ENCODE results near the gene SPG7.

DNA sequence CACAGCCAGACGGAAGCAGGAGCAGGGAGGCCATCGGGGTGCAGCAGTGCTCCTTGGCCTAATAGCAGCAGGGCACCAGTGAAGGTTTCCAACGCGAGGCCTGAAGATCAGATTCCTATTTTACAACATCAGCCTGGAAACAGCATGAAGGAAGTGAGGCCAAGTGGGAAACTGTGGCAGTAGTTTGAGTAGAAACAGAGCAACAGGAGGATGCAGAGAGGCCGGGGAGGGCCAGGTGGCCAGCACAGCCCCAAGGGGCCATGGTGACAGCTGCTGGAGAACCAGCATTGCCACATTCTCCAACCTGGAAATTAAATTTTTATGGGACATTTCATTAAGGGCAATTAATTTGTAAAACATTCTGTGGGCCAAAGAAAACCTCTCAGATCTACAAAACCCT lies 14.4 kb upstream of the SPG7 start:
- TF ChIP-seq, protein P1, sequence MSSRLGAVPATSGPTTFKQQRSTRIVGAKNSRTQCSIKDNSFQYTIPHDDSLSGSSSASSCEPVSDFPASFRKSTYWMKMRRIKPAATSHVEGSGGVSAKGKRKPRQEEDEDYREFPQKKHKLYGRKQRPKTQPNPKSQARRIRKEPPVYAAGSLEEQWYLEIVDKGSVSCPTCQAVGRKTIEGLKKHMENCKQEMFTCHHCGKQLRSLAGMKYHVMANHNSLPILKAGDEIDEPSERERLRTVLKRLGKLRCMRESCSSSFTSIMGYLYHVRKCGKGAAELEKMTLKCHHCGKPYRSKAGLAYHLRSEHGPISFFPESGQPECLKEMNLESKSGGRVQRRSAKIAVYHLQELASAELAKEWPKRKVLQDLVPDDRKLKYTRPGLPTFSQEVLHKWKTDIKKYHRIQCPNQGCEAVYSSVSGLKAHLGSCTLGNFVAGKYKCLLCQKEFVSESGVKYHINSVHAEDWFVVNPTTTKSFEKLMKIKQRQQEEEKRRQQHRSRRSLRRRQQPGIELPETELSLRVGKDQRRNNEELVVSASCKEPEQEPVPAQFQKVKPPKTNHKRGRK (CRISPR knock-in tag; IDR thresholded peaks at IDR 0.05; ENCODE audit: borderline replicate concordance) = no peak
- TF ChIP-seq KAT7 (CRISPR knock-in tag; IDR thresholded peaks at IDR 0.05; ENCODE audit: borderline replicate concordance) = no peak
- TF ChIP-seq, protein P2, sequence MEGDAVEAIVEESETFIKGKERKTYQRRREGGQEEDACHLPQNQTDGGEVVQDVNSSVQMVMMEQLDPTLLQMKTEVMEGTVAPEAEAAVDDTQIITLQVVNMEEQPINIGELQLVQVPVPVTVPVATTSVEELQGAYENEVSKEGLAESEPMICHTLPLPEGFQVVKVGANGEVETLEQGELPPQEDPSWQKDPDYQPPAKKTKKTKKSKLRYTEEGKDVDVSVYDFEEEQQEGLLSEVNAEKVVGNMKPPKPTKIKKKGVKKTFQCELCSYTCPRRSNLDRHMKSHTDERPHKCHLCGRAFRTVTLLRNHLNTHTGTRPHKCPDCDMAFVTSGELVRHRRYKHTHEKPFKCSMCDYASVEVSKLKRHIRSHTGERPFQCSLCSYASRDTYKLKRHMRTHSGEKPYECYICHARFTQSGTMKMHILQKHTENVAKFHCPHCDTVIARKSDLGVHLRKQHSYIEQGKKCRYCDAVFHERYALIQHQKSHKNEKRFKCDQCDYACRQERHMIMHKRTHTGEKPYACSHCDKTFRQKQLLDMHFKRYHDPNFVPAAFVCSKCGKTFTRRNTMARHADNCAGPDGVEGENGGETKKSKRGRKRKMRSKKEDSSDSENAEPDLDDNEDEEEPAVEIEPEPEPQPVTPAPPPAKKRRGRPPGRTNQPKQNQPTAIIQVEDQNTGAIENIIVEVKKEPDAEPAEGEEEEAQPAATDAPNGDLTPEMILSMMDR (IDR thresholded peaks at IDR 0.05) = no peak
- TF ChIP-seq JUN (CRISPR knock-in tag; IDR thresholded peaks at IDR 0.05) = no peak

Measured in WTC11 (cell line).